AG10803 (cell line): ENCODE measurements around the gene AJM1.

Experiments used
- DNase-seq: peaks from one replicate; pipeline ENCODE4 v3.0.0; 2010; ENCODE audit warnings: low read depth
- H3K4me3 ChIP-seq: 2 replicates; pipeline ENCODE4 v1.5.1; 2011; ENCODE audit warnings: mild to moderate bottlenecking, low read length, control low read depth
- TF ChIP-seq, protein P1 (sequence below): conservative IDR thresholded peaks from 2 replicates; pipeline ENCODE4 v1.5.1; 2011; ENCODE audit warnings: mild to moderate bottlenecking, low read length, control low read depth, inconsistent platforms

Gene AJM1

DNA sequence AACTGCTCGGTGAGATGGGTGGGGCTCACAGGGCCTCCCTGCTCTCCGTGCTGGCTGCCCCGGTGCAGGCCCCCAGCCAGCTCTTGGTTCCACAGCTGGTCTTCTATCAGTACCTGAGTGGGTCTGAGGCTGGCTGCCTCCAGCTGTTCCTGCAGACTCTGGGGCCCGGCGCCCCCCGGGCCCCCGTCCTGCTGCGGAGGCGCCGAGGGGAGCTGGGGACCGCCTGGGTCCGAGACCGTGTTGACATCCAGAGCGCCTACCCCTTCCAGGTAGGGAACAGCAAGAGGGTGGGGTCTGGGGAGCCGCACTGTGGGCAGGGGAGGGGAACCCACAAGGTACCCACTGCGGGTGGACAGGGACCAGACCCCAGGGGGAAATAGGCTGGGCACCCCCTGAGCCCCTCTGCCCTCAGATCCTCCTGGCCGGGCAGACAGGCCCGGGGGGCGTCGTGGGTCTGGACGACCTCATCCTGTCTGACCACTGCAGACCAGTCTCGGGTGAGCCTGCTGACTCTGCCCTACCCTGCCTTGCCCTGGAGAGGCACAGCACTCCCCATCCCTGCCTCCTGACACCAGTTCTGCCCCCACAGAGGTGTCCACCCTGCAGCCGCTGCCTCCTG, 12.7 kb downstream of the AJM1 start:
- no peak overlapping the region for H3K4me3 ChIP-seq
- no peak for DNase-seq
- TF ChIP-seq, protein P1, sequence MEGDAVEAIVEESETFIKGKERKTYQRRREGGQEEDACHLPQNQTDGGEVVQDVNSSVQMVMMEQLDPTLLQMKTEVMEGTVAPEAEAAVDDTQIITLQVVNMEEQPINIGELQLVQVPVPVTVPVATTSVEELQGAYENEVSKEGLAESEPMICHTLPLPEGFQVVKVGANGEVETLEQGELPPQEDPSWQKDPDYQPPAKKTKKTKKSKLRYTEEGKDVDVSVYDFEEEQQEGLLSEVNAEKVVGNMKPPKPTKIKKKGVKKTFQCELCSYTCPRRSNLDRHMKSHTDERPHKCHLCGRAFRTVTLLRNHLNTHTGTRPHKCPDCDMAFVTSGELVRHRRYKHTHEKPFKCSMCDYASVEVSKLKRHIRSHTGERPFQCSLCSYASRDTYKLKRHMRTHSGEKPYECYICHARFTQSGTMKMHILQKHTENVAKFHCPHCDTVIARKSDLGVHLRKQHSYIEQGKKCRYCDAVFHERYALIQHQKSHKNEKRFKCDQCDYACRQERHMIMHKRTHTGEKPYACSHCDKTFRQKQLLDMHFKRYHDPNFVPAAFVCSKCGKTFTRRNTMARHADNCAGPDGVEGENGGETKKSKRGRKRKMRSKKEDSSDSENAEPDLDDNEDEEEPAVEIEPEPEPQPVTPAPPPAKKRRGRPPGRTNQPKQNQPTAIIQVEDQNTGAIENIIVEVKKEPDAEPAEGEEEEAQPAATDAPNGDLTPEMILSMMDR, result no peak

DNA sequence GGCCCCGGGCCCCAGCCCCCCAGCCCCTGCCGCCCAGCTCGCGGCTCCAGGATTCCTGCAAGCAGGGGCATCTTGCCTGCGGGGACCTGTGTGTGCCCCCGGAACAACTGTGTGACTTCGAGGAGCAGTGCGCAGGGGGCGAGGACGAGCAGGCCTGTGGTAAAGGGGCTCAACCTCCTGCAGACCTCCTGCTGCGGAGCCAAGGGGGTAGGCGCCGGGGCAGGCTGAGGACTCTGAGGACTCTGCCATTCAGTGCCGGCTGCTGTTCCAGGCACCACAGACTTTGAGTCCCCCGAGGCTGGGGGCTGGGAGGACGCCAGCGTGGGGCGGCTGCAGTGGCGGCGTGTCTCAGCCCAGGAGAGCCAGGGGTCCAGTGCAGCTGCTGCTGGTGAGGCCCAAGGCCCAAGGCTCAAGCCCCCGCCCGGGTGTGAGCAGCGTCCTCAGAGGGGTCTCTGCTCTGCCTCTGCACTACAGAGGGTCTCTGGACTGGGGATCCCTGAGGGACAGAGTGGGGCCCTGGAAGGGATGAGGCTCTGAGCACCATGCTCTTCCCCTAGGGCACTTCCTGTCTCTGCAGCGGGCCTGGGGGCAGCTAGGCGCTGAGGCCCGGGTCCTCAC, 13.3 kb downstream of the AJM1 start:
- no peak overlapping the region for H3K4me3 ChIP-seq
- TF ChIP-seq, protein P1, result no peak
- DNase-seq, result no peak

DNA sequence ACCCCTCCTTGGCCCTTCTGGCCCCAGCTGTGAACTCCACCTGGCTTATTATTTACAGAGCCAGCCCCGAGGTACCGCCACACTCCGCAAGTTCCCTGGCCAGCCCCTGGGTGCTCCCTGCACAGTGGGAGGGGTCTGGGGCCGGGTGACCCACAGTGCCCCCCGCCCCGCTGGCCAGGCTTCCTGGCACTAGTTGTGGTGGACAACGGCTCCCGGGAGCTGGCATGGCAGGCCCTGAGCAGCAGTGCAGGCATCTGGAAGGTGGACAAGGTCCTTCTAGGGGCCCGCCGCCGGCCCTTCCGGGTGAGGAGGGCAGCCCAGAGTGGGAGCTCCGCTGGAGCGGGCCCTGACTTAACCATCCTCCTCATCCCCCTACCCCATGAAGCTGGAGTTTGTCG, 13.8 kb downstream of the AJM1 start:
- DNase-seq, result no peak
- TF ChIP-seq, protein P1, result no peak

DNA sequence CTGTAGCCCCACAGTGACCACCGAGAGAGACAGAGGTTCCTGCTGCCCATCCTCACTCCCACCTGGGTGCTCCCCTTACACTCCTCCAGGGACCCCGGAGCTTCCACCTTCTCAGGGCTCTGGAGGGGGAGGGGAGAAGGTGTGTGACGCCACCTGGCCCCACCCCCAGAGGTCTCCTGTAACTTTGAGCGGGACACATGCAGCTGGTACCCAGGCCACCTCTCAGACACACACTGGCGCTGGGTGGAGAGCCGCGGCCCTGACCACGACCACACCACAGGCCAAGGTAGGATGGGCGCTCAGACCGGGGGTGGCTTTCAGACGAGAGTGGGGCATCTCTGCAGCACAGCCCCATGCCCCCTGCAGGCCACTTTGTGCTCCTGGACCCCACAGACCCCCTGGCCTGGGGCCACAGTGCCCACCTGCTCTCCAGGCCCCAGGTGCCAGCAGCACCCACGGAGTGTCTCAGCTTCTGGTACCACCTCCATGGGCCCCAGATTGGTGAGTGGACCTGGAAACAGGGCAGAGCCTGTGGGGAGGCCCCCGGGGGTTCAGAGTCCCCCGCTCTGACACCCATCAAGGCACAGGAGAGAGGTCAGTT, 14.4 kb downstream of the AJM1 start:
- TF ChIP-seq, protein P1, result no peak
- H3K4me3 ChIP-seq, result no peak overlapping the region
- no peak for DNase-seq

More for the DNA sequence above, 13.8 kb downstream of the AJM1 start:
- no peak overlapping the region for H3K4me3 ChIP-seq

DNA sequence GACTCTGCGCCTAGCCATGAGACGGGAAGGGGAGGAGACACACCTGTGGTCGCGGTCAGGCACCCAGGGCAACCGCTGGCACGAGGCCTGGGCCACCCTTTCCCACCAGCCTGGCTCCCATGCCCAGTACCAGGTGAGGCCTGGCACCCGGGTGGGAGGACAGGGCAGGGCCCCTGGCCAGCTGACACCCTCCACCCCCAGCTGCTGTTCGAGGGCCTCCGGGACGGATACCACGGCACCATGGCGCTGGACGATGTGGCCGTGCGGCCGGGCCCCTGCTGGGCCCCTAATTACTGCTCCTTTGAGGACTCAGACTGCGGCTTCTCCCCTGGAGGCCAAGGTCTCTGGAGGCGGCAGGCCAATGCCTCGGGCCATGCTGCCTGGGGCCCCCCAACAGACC, 14.9 kb downstream of the AJM1 start:
- H3K4me3 ChIP-seq, result no peak overlapping the region
- TF ChIP-seq, protein P1, result no peak
- no peak for DNase-seq

DNA sequence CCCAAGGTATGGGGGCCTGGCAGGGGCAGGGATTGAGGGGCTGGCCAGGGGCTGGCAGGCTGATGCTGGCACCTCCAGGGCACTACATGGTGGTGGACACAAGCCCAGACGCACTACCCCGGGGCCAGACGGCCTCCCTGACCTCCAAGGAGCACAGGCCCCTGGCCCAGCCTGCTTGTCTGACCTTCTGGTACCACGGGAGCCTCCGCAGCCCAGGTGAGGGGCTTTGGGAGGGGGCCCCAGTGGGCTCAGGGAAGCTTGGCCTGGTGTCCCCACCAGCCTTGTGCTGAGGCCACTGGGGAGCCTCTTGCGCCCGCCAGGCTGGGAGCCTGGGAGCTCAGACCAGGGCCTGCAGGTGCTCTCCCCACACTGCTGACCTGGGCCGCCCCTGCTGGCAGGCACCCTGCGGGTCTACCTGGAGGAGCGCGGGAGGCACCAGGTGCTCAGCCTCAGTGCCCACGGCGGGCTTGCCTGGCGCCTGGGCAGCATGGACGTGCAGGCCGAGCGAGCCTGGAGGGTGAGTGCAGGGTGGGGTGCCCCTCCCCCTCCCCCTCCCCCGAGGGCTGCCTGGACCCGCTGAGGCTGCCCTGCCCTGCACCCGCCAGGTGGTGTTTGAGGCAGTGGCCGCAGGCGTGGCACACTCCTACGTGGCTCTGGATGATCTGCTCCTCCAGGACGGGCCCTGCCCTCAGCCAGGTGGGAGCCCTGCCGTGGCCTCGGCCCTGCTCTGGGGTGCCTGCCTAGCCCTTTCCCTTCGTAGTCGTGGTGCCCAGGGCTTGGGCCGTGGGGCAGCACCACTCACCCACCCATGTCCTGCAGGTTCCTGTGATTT, 15.5 kb downstream of the AJM1 start:
- no peak for DNase-seq
- H3K4me3 ChIP-seq, result no peak overlapping the region
- TF ChIP-seq, protein P1, result no peak
